IPS-18c (cell line): ENCODE data around the gene RAD51D.

Experiments used
- H3K4me3 ChIP-seq: 2 replicates; pipeline ENCODE4 v1.7.0; 2013; ENCODE audit warnings: low read depth, mild to moderate bottlenecking, low read length, moderate library complexity; ENCODE audit not compliant: insufficient read depth
- H3K9me3 ChIP-seq: one replicate; pipeline ENCODE4 v1.6.1; 2013; ENCODE audit warnings: mild to moderate bottlenecking, low read length, moderate library complexity; ENCODE audit not compliant: control insufficient read depth, insufficient read depth

RAD51D gene

GRCh38 chr17:35083071-35083470 lies 36.6 kb downstream of the RAD51D start:
- Histone ChIP-seq H3K4me3 (no peak overlapping the region), H3K9me3 (no peaks in the 10 kb centered on the region)

GRCh38 chr17:35082073-35082657 lies 37.5 kb downstream of the RAD51D start:
- Histone ChIP-seq H3K4me3 (no peak overlapping the region), H3K9me3 (no peaks in the 10 kb centered on the region)

GRCh38 chr17:35081638-35082037 lies 38.0 kb downstream of the RAD51D start:
- Histone ChIP-seq H3K4me3 (no peak overlapping the region), H3K9me3 (no peaks in the 10 kb centered on the region)

- H3K4me3 ChIP-seq: no peak overlapping the region
- H3K9me3 ChIP-seq: no peaks in the 10 kb centered on the region
Measured at GRCh38 chr17:35080536-35080935, 39.1 kb downstream of the RAD51D start.

- Histone ChIP-seq H3K4me3 (no peak overlapping the region), H3K9me3 (no peaks in the 10 kb centered on the region)
Measured at GRCh38 chr17:35079547-35080423, 39.9 kb downstream of the RAD51D start.

- Histone ChIP-seq H3K4me3 (no peak overlapping the region), H3K9me3 (no peaks in the 10 kb centered on the region)
Measured at GRCh38 chr17:35076874-35077273, 42.8 kb downstream of the RAD51D start.

- Histone ChIP-seq H3K9me3 (no peaks in the 10 kb centered on the region), H3K4me3 (no peak overlapping the region)
Measured at GRCh38 chr17:35074711-35075707, 44.7 kb downstream of the RAD51D start.

GRCh38 chr17:35073991-35074627 lies 45.6 kb downstream of the RAD51D start:
- H3K9me3 ChIP-seq: no peaks in the 10 kb centered on the region
- no peak overlapping the region for H3K4me3 ChIP-seq

- no peaks in the 10 kb centered on the region for H3K9me3 ChIP-seq
- no peak overlapping the region for H3K4me3 ChIP-seq
Measured at GRCh38 chr17:35073183-35073790, 46.4 kb downstream of the RAD51D start.

GRCh38 chr17:35069311-35069710 lies 50.3 kb downstream of the RAD51D start:
- Histone ChIP-seq H3K9me3 (no peaks in the 10 kb centered on the region), H3K4me3 (no peak overlapping the region)

- H3K4me3 ChIP-seq: no peak overlapping the region
- no peaks in the 10 kb centered on the region for H3K9me3 ChIP-seq
Measured at GRCh38 chr17:35068249-35068648, 51.4 kb downstream of the RAD51D start.

GRCh38 chr17:35065880-35066279 lies 53.8 kb downstream of the RAD51D start:
- H3K9me3 ChIP-seq: no peaks in the 10 kb centered on the region

GRCh38 chr17:35064516-35065215 lies 55.0 kb downstream of the RAD51D start:
- H3K9me3 ChIP-seq: no peaks in the 10 kb centered on the region
- H3K4me3 ChIP-seq: no peak overlapping the region

More at GRCh38 chr17:35065880-35066279, 53.8 kb downstream of the RAD51D start:
- H3K4me3 ChIP-seq: no peak overlapping the region

GRCh38 chr17:35063514-35064223 lies 56.0 kb downstream of the RAD51D start, which contains the start of gene RFFL:
Gene RFFL, minus strand, starts transcription at chr17:35063707. Its CDS starts 37,154 bp downstream, at chr17:35026553.
- Histone ChIP-seq H3K4me3 (0 out of 2 replicates have a peak within 1 kb of the TSS, but pooled peaks have one; percentile 28), H3K9me3 (no peaks in the 10 kb centered on the region)

GRCh38 chr17:35062308-35062707 lies 57.4 kb downstream of the RAD51D start:
- H3K9me3 ChIP-seq: no peaks in the 10 kb centered on the region
- no peak overlapping the region for H3K4me3 ChIP-seq
